ENCODE data around the gene ZNF766. TPM values are rescaled to one million over a fixed set of nuclear protein-coding genes. Genes with fewer than 3 reads are reported as not detected.
A peak's percentile ranks its signal among the peaks of the same experiment; 100 is the strongest.

ZNF766 gene
- total RNA-seq, 2 donors from 2014 or later: 31.2 to 41.6 TPM

DNA sequence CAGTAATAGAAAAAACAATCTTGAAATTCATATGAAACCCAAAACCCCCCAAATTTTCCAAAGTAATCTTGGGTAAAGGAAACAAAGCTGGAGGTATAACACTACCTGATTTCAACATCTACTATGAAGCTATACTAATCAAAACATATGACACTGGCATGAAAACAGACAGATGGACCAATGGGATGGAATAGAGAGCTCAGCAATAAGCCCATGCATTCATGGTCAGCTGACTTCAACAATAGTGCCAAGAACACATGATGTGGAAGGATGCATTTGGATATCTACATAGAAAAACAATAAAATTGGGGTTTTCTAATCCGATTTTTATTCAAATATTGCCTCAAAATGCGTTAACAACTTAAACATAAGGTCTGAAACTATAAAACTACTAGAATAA, 32.2 kb upstream of the ZNF766 start:
- H3K27me3 ChIP-seq (ENCODE audit: control insufficient read depth, insufficient read depth, low read length, poor library complexity, severe bottlenecking): no peaks in the 10 kb centered on the region
- H3K27me3 Mint-ChIP-seq (ENCODE audit: insufficient read depth): peaks cover 4% of the 10 kb centered on the region
- H3K27ac Mint-ChIP-seq: no peak overlapping the region
- H3K36me3 Mint-ChIP-seq (ENCODE audit: low read depth): peaks cover 1% of the 10 kb centered on the region
- WGBS, 2 experiments (ENCODE audit: insufficient coverage in 1 of 2, insufficient read length in 1 of 2): 71% methylated on average over 2 of the region's 2 CpGs; no CpG with 5 or more reads in 1 of the 2 experiments
- H3K36me3 ChIP-seq (ENCODE audit: control insufficient read depth, insufficient read depth, low read length): no peaks in the 10 kb centered on the region
- H3K9ac ChIP-seq (ENCODE audit: extremely low read depth, low read length, poor library complexity, severe bottlenecking): no peak overlapping the region
- TF ChIP-seq, protein P1, sequence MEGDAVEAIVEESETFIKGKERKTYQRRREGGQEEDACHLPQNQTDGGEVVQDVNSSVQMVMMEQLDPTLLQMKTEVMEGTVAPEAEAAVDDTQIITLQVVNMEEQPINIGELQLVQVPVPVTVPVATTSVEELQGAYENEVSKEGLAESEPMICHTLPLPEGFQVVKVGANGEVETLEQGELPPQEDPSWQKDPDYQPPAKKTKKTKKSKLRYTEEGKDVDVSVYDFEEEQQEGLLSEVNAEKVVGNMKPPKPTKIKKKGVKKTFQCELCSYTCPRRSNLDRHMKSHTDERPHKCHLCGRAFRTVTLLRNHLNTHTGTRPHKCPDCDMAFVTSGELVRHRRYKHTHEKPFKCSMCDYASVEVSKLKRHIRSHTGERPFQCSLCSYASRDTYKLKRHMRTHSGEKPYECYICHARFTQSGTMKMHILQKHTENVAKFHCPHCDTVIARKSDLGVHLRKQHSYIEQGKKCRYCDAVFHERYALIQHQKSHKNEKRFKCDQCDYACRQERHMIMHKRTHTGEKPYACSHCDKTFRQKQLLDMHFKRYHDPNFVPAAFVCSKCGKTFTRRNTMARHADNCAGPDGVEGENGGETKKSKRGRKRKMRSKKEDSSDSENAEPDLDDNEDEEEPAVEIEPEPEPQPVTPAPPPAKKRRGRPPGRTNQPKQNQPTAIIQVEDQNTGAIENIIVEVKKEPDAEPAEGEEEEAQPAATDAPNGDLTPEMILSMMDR (conservative IDR thresholded peaks at IDR 0.05): no peak
- no peak overlapping the region for H3K4me3 Mint-ChIP-seq
- no peak overlapping the region for H3K4me3 ChIP-seq (ENCODE audit: low read length)
- DNase-seq: no peak
- no peaks in the 10 kb centered on the region for H3K4me1 ChIP-seq (ENCODE audit: control insufficient read depth, insufficient read depth, low read length)
- H3K4me1 Mint-ChIP-seq: peaks cover 3% of the 10 kb centered on the region
- no peaks in the 10 kb centered on the region for H3K9me3 Mint-ChIP-seq
- H3K9me3 ChIP-seq (ENCODE audit: control insufficient read depth, low read length): no peaks in the 10 kb centered on the region
- no peak overlapping the region for H3K27ac ChIP-seq (ENCODE audit: low read depth, low read length)

DNA sequence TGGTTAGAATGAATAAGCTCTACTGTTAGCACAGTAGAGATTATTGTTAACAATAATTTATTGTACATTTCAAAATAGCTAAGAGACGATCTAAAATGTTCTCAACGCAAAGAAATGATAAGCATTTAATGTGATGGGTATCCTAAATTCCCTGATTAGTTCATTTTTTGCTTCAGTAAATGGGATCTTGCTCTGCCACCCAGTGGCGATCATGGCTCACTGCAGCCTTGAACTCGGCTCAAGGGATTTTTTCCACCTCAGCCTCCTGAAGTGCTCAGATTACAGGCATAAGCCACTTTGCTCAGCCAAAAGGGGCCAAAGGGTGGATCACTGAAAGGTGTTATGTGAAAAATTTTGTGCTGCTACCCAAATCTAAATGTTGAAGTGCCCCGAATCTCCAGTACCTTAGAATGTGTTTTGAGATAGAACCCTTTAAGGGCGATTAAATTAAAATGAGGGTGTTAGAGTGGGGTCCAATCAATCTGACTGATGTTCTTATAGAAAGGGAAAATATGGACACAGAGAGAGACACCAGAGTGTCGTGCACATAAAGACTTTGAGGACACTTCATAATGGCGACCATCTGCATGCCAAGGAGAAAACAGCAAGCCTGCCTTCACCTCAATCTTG, 31.5 kb upstream of the ZNF766 start:
- Mint-ChIP-seq H3K4me1 (peaks cover 3% of the 10 kb centered on the region), H3K9me3 (no peaks in the 10 kb centered on the region), H3K36me3 (ENCODE audit: low read depth) (peaks cover 1% of the 10 kb centered on the region), H3K27me3 (ENCODE audit: insufficient read depth) (peaks cover 4% of the 10 kb centered on the region), H3K27ac (no peak overlapping the region), H3K4me3 (no peak overlapping the region)
- 17 to 34% methylated on average over 6 to 8 of the region's 8 CpGs for WGBS, 2 experiments (ENCODE audit: insufficient coverage in 1 of 2, insufficient read length in 1 of 2)
- H3K4me1 ChIP-seq (ENCODE audit: control insufficient read depth, insufficient read depth, low read length): no peaks in the 10 kb centered on the region
- TF ChIP-seq, protein P1 (conservative IDR thresholded peaks at IDR 0.05): peak; percentile 93
- no peaks in the 10 kb centered on the region for H3K9me3 ChIP-seq (ENCODE audit: control insufficient read depth, low read length)
- H3K9ac ChIP-seq (ENCODE audit: extremely low read depth, low read length, poor library complexity, severe bottlenecking): no peak overlapping the region
- H3K36me3 ChIP-seq (ENCODE audit: control insufficient read depth, insufficient read depth, low read length): no peaks in the 10 kb centered on the region
- no peak overlapping the region for H3K4me3 ChIP-seq (ENCODE audit: low read length)
- no peak overlapping the region for H3K27ac ChIP-seq (ENCODE audit: low read depth, low read length)
- peak; percentile 84 for DNase-seq
- H3K27me3 ChIP-seq (ENCODE audit: control insufficient read depth, insufficient read depth, low read length, poor library complexity, severe bottlenecking): no peaks in the 10 kb centered on the region

DNA sequence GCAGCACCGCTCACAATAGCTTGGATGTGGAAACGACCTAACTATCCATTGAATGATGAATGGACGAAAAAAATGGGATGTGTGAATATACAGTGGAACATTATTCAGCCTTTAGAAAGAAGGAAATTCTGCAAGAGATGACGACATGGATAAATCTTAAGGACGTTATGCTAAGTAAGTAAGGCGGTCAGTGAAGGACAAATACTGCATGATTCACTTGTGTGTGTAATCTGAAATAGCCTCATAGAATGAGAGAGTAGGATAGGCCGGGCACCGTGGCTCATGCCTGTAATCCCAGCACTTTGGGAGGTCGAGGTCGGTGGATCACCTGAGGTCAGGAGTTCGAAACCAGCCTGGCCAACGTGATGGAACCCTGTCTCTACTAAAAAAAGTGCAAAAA, 25.4 kb upstream of the ZNF766 start:
- no peak overlapping the region for H3K27ac ChIP-seq (ENCODE audit: low read depth, low read length)
- H3K9ac ChIP-seq (ENCODE audit: extremely low read depth, low read length, poor library complexity, severe bottlenecking): no peak overlapping the region
- Mint-ChIP-seq H3K36me3 (ENCODE audit: low read depth) (peaks cover 1% of the 10 kb centered on the region), H3K4me1 (no peaks in the 10 kb centered on the region), H3K9me3 (peaks cover 4% of the 10 kb centered on the region), H3K27me3 (ENCODE audit: insufficient read depth) (peaks cover 7% of the 10 kb centered on the region), H3K27ac (no peak overlapping the region), H3K4me3 (no peak overlapping the region)
- no peaks in the 10 kb centered on the region for H3K36me3 ChIP-seq (ENCODE audit: control insufficient read depth, insufficient read depth, low read length)
- H3K27me3 ChIP-seq (ENCODE audit: control insufficient read depth, insufficient read depth, low read length, poor library complexity, severe bottlenecking): no peaks in the 10 kb centered on the region
- no peak overlapping the region for H3K4me3 ChIP-seq (ENCODE audit: low read length)
- TF ChIP-seq, protein P1 (conservative IDR thresholded peaks at IDR 0.05): no peak
- H3K4me1 ChIP-seq (ENCODE audit: control insufficient read depth, insufficient read depth, low read length): no peaks in the 10 kb centered on the region
- H3K9me3 ChIP-seq (ENCODE audit: control insufficient read depth, low read length): no peaks in the 10 kb centered on the region
- DNase-seq: no peak
- WGBS, 2 experiments (ENCODE audit: insufficient coverage in 1 of 2, insufficient read length in 1 of 2): 84 to 92% methylated on average over 12 of the region's 12 CpGs

Data from endodermal cell (in vitro differentiated cells).